Measurements from ENCODE around the gene ARSG.

Gene ARSG

DNA sequence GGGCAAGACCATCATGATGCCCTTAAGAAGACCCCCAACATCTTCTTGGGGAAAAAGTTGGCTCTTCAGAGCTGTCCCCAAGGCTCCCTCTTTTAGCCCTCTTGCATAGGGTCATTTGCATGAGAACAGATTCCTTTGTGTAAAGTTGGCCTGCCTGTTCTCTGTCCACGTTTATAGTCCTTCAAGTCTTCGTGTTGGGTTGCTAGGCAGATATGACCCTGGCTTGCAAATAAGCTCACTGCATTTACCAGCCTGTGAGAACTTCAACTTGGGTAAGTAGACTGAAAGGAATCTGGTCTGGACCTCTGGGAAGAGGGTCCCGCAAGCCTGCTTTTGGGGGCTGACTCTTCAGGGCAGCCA, 2.9 kb downstream of the ARSG start:
- TF ChIP-seq, protein P1, sequence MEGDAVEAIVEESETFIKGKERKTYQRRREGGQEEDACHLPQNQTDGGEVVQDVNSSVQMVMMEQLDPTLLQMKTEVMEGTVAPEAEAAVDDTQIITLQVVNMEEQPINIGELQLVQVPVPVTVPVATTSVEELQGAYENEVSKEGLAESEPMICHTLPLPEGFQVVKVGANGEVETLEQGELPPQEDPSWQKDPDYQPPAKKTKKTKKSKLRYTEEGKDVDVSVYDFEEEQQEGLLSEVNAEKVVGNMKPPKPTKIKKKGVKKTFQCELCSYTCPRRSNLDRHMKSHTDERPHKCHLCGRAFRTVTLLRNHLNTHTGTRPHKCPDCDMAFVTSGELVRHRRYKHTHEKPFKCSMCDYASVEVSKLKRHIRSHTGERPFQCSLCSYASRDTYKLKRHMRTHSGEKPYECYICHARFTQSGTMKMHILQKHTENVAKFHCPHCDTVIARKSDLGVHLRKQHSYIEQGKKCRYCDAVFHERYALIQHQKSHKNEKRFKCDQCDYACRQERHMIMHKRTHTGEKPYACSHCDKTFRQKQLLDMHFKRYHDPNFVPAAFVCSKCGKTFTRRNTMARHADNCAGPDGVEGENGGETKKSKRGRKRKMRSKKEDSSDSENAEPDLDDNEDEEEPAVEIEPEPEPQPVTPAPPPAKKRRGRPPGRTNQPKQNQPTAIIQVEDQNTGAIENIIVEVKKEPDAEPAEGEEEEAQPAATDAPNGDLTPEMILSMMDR (IDR thresholded peaks at IDR 0.05; ENCODE audit: insufficient read depth, low read depth, low read length, missing control alignments): no peak
- no peak overlapping the region for H3K4me3 ChIP-seq (ENCODE audit: low read depth, low read length)
- DNase-seq (ENCODE audit: low read depth): peak; percentile 16

DNA sequence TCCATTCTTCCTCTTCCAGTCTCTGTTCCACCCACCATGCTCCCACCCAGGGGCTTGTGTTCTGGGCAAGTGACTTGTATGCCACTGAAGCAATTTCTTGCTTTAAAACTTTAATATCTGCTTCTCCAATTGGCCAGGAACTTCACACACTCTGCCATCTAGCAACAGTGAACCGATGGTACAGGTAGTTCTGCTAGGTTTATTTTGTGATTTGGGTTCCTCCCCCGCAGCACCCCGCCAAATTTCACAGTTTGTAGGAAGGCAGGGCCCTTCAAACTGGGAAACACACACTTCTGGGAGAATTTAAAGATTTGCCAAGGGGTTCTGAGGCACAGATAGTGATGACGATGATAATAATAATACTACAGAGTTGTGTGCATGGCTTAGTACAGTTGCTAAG, 3.3 kb downstream of the ARSG start:
- H3K4me3 ChIP-seq (ENCODE audit: low read depth, low read length): no peak overlapping the region
- DNase-seq (ENCODE audit: low read depth): no peak
- TF ChIP-seq, protein P1 (IDR thresholded peaks at IDR 0.05; ENCODE audit: insufficient read depth, low read depth, low read length, missing control alignments): no peak

DNA sequence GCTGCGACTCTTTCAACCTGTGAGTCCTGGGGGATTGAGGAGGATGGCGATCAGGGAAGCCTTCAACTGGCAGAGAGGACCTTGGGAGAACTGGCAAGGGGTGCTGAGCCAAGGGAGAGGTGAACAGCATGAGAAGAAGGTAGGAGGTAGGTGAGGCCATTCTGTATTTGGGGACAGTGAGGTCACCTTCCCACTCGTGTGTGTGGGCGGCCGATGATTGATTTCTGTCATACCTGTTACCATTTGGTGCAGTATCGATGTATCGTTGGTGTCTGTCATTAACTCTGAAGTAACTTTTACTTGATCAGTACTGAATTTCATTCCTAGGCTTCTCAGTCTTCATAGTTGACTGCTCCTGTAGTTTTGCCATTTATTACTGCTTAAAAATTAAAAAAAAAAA, 3.8 kb downstream of the ARSG start:
- DNase-seq (ENCODE audit: low read depth): no peak
- TF ChIP-seq, protein P1 (IDR thresholded peaks at IDR 0.05; ENCODE audit: insufficient read depth, low read depth, low read length, missing control alignments): no peak
- H3K4me3 ChIP-seq (ENCODE audit: low read depth, low read length): no peak overlapping the region

DNA sequence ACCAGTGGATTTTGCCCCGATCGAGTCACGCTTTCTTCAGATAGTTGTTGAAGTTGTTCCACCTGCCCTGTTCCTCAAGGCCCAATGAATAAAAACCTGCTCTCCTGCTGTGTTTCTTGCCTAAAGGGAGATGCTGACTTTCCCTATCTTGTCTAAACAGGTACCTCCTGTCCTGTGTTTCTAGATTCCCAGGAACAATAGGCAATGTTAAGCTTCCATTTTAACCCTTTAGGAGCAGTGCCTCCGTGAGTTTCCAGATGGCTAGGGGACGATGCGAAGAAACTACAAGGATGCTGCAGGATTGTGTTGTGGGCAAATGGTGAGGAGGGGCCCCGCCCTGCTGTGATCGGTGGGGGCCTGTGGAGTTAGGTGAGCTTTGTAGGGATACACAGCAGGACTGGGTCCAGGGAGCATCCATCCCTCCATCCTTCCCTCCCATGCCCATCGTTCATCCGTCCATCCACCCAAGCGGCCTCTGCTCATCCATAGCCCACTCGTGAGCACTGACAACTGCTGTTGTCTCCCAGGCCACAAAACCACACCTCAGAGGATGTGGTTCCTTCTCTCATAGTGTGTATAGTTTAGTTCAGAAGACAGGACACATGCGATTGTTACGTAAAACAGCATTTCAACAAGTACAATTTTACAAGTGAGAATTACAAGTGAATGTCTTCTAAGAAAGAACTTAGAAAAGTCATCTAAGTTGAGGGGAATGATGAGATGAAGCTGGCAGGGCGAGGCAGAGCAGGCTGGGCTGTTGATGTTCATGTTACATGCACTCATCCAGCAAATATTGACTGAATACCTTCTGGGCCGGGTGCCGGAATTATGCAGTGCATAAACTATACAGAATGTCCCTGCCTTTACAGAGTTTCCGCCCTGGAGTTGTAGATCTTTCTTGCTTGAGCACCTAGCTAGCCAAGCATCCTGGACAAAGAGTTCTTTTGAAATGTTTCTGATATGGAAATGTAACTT, 5.2 kb downstream of the ARSG start:
- TF ChIP-seq, protein P1 (IDR thresholded peaks at IDR 0.05; ENCODE audit: insufficient read depth, low read depth, low read length, missing control alignments): no peak

DNA sequence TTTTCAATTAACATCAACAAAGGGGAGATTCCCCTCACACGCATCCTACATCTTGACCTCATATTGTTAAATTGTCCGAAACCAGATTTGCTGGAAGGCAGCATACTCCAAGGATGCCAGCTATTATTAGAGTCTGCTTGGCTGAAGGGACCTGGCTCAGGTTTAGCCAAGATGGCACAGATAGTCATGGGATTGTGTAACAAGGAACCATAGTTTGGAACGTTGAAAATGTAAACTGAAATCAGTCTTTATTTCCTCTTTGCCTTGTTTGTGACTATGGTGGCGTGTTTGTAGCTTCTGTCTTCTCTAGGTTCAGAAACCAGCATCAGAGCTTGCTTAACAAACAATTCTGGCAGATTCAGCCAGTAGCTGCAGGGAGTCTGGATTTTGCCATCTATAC, 5.9 kb downstream of the ARSG start:
- no peak for DNase-seq (ENCODE audit: low read depth)
- no peak overlapping the region for H3K4me3 ChIP-seq (ENCODE audit: low read depth, low read length)
- TF ChIP-seq, protein P1 (IDR thresholded peaks at IDR 0.05; ENCODE audit: insufficient read depth, low read depth, low read length, missing control alignments): no peak

More for the DNA sequence above, 5.2 kb downstream of the ARSG start:
- no peak overlapping the region for H3K4me3 ChIP-seq (ENCODE audit: low read depth, low read length)
- DNase-seq (ENCODE audit: low read depth): no peak

DNA sequence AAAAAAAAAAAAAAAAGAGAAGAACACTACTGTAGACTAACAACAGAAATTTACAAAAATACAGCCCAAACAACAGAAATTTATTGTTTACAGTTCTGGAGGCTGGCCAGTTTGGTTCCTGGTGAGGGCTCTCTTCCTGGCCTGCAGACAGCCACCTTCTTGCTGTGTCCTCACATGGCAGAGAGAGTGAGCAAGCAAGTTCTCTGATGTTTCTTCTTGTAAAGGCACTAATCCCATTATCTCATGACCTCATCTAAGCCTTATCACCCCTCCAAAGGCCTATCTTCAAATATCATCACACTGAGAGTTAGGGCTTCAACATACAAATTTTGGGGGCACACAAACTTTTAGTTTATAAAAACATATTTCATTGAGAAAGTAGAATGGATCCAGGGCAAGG, 7.3 kb downstream of the ARSG start:
- no peak for DNase-seq (ENCODE audit: low read depth)
- TF ChIP-seq, protein P1 (IDR thresholded peaks at IDR 0.05; ENCODE audit: insufficient read depth, low read depth, low read length, missing control alignments): no peak
- no peak overlapping the region for H3K4me3 ChIP-seq (ENCODE audit: low read depth, low read length)
